Vagina (tissue), 2 donors: ENCODE measurements around the gene MTFMT. TPM values are rescaled to one million over a fixed set of nuclear protein-coding genes. Genes with fewer than 3 reads are reported as not detected.
"Not testable (repeated sequence)": the region's sequence is repeated elsewhere in the genome, so short reads cannot be mapped to it uniquely, and the experiment has no call there.

ENCODE experiments used
- DNase-seq, 2 donors: peaks; one replicate each; pipeline ENCODE4 v3.0.0-alpha.2; 2017; ENCODE audit errors: extremely low spot score in 2 of 2
- H3K27ac ChIP-seq: fragments of 200-600 bp; sonication (generic); one replicate; pipeline ENCODE4 v1.5.1; 2019
- H3K27me3 ChIP-seq: fragments of 200-600 bp; sonication (generic); one replicate; pipeline ENCODE4 v1.5.1; 2019
- H3K36me3 ChIP-seq, 2 donors: fragments of 200-600 bp; sonication (generic); one replicate each; pipeline ENCODE4 v1.5.1; 2017 to 2019
- H3K4me1 ChIP-seq: fragments of 200-600 bp; sonication (generic); one replicate; pipeline ENCODE4 v1.5.1; 2019
- H3K4me3 ChIP-seq, 2 donors: fragments of 200-600 bp; sonication (generic); 1 replicate in 1 of 2; 2 replicates in 1 of 2; pipeline ENCODE4 v1.5.1; 2016 to 2019
- H3K9me3 ChIP-seq: fragments of 200-600 bp; sonication (generic); one replicate; pipeline ENCODE4 v1.5.1; 2019
- POLR2A ChIP-seq, 2 donors: fragments of 450-650 bp; IDR thresholded peaks; one replicate each; pipeline ENCODE4 v1.6.1; 2017; ENCODE audit warnings: antibody characterized with exemption in 2 of 2, mild to moderate bottlenecking in 2 of 2, moderate library complexity in 2 of 2
- POLR2AphosphoS5 ChIP-seq, 2 donors: sonication (generic); formaldehyde crosslinking; IDR thresholded peaks; one replicate each; pipeline ENCODE4 v1.9.0; 2017; ENCODE audit warnings: antibody characterized with exemption in 2 of 2, mild to moderate bottlenecking in 2 of 2, low read depth in 1 of 2; ENCODE audit not compliant: insufficient read depth in 1 of 2
- intact Hi-C: fragments of 100-400 bp; cut with DNase I; formaldehyde crosslinking; loops from one replicate; pipeline ENCODE4 v1.15.1; 2023
- total RNA-seq: library from RNA; depleted of rRNA; stranded (reverse); fragments of >200 nt; gene quantifications from one replicate; pipeline ENCODE4 v1.2.3, GENCODE V29; 2016
- TF ChIP-seq, protein P1 (sequence below), 3 experiments: fragments of 450-650 bp in 2 of 3; fragments of 200-600 bp in 1 of 3; sonication (generic) in 1 of 3; IDR thresholded peaks; one replicate each; pipeline ENCODE4 v1.5.1; 2017 to 2019; ENCODE audit warnings: antibody characterized with exemption in 3 of 3, mild to moderate bottlenecking in 2 of 3, moderate library complexity in 2 of 3

MTFMT gene
- 18.7 TPM for total RNA-seq

DNA sequence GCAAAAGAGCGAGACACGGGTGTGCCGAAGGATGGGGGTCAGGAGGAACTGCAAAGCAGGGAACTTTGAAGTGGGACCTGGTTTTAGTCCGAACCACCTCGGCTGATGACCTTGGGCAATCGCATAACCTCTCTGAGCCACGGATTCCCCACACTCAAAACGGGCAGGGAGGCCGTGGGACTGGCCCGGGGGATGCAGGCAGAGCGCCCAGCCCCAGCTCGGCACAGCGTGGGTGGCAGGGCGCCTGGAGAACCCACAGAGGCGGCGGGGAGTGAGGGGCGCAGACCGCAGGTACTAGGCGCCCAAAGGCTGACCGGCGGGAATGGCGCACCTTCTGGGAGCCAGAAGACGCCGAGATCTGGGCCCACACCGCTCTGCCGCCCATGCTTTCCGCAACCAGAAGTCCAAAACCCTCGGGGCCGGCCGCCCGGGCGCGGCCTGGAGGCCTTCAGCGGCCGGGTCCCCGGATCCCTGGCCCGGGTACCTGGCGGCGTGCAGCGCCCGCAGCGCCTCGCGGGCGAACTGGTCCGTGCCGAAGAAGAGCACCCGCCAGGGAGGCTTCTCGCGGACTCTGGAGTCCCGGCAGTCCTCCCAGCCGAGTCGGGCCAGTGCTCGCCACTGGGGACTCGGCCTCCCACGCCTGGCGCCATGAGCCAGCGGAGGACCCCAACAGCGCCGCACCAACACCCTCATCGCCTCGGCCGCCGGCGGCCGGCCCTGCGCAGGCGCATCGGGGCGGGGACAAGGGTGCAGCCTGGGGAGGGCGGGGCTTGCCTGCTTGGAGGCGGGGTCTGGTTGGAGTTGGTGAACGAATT lies at the start of gene MTFMT:
TSS of gene MTFMT (minus strand) at position 719 of the 815 bp plus-strand sequence. CDS start at position 693, 26 bp downstream.
- no peak for DNase-seq
- Histone ChIP-seq H3K4me1 (peaks cover 23% of the 10 kb centered on the region), H3K36me3 (peaks cover 0 to 17% of the 10 kb centered on the region in 2 donors), H3K27ac (peak within 1 kb of the TSS; percentile 80), H3K4me3 (peak within 1 kb of the TSS; percentile 88 to 89), H3K27me3 (no peaks in the 10 kb centered on the region), H3K9me3 (no peaks in the 10 kb centered on the region)
- TF ChIP-seq POLR2AphosphoS5 (IDR thresholded peaks at IDR 0.05; ENCODE audit: insufficient read depth in 1 of 2, low read depth in 1 of 2) (peak in 1 of 2 donors; percentile 98), POLR2A (IDR thresholded peaks at IDR 0.05) (peak in 1 of 2 donors; percentile 96)
- TF ChIP-seq, protein P1, sequence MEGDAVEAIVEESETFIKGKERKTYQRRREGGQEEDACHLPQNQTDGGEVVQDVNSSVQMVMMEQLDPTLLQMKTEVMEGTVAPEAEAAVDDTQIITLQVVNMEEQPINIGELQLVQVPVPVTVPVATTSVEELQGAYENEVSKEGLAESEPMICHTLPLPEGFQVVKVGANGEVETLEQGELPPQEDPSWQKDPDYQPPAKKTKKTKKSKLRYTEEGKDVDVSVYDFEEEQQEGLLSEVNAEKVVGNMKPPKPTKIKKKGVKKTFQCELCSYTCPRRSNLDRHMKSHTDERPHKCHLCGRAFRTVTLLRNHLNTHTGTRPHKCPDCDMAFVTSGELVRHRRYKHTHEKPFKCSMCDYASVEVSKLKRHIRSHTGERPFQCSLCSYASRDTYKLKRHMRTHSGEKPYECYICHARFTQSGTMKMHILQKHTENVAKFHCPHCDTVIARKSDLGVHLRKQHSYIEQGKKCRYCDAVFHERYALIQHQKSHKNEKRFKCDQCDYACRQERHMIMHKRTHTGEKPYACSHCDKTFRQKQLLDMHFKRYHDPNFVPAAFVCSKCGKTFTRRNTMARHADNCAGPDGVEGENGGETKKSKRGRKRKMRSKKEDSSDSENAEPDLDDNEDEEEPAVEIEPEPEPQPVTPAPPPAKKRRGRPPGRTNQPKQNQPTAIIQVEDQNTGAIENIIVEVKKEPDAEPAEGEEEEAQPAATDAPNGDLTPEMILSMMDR (IDR thresholded peaks at IDR 0.05) = no peak
- intact Hi-C loops = no loop called here

DNA sequence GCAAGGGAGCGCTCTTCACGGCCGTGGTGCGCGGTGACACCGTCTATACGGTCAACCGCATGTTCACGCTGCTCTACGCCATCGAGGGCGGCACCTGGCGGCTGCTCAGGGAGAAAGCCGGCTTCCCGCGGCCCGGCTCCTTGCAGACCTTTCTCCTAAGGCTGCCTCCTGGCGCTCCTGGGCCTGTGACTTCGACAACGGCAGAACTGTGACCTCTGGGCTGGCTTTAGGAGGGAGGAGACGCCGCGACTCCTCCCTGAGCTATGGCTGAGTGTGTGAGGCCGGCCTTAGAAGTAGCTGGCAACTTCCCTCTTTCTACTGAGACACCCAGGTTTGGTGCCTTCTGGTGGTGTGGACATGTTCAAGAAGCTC lies 48.5 kb upstream of the MTFMT start:
- Histone ChIP-seq H3K4me1 (peaks cover 14% of the 10 kb centered on the region), H3K9me3 (no peaks in the 10 kb centered on the region), H3K27ac (no peak overlapping the region), H3K27me3 (no peaks in the 10 kb centered on the region), H3K4me3 (peak overlapping the region in 1 of 2 donors; percentile 17), H3K36me3 (no peaks in the 10 kb centered on the region)
- intact Hi-C loops = loop anchor here (5.0 kb wide), 1 partner anchor 36 kb away; no protein-coding TSS in a partner anchor
- TF ChIP-seq POLR2AphosphoS5 (IDR thresholded peaks at IDR 0.05; ENCODE audit: insufficient read depth in 1 of 2, low read depth in 1 of 2) = peak in 1 of 2 donors; percentile 42
- TF ChIP-seq, protein P1 (IDR thresholded peaks at IDR 0.05) = peak; percentile 37 to 58 (median 50)
- TF ChIP-seq POLR2A (IDR thresholded peaks at IDR 0.05) = no peak
- no peak for DNase-seq

DNA sequence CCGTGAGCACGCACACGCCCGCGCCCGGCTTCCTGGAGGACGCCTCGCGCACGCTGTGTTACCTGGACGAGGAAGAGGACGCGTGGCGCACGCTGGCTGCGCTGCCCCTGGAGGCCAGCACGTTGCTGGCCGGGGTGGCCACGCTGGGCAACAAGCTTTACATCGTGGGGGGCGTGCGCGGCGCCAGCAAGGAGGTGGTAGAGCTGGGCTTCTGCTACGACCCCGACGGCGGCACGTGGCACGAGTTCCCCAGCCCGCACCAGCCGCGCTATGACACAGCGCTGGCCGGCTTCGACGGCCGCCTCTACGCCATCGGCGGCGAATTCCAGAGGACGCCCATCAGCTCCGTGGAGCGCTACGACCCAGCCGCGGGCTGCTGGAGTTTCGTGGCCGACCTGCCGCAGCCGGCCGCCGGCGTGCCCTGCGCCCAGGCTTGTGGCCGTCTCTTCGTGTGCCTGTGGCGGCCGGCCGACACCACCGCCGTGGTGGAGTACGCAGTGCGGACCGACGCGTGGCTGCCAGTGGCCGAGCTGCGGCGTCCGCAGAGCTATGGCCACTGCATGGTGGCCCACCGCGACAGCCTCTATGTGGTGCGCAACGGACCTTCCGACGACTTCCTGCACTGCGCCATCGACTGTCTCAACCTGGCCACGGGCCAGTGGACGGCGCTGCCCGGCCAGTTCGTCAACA lies 48.0 kb upstream of the MTFMT start:
- no peak for DNase-seq
- no peak overlapping the region for H3K27ac ChIP-seq
- peak overlapping the region in 1 of 2 donors; percentile 17 for H3K4me3 ChIP-seq
- no peaks in the 10 kb centered on the region for H3K36me3 ChIP-seq
- intact Hi-C loops = loop anchor here (5.0 kb wide), 1 partner anchor 35 kb away; no protein-coding TSS in a partner anchor
- no peaks in the 10 kb centered on the region for H3K27me3 ChIP-seq
- H3K4me1 ChIP-seq = peaks cover 10% of the 10 kb centered on the region
- no peaks in the 10 kb centered on the region for H3K9me3 ChIP-seq
- TF ChIP-seq POLR2A (IDR thresholded peaks at IDR 0.05) (no peak), POLR2AphosphoS5 (IDR thresholded peaks at IDR 0.05; ENCODE audit: insufficient read depth in 1 of 2, low read depth in 1 of 2) (no peak)
- TF ChIP-seq, protein P1 (IDR thresholded peaks at IDR 0.05) = no peak

DNA sequence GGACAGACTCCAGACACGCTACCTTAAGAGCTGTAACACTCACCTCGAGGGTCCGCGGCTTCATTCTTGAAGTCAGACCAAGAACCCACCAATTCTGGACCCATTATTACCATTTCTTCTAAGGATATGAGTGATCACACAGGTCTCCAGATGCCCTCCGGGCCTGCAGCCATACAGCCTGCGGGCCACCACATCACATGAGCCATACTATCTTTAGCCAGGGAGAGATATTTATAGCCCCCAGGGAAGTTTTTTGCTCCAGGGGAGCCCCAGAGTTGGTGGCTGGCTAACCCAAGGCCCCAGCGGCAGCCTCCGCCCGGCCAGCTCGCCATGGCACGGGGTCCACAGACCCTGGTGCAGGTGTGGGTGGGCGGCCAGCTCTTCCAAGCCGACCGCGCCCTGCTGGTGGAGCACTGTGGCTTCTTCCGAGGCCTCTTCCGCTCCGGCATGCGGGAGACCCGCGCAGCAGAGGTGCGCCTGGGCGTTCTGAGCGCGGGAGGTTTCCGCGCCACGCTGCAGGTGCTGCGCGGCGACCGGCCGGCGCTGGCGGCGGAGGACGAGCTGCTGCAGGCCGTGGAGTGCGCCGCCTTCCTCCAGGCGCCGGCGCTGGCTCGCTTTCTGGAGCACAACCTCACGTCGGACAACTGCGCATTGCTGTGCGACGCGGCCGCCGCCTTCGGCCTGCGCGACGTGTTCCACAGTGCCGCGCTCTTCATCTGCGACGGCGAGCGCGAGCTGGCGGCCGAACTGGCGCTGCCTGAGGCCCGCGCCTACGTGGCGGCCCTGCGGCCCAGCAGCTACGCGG lies 47.2 kb upstream of the MTFMT start, which contains the start of gene KBTBD13:
TSS of gene KBTBD13 (plus strand) at position 261 of the 805 bp plus-strand sequence. CDS start at position 331, 70 bp downstream.
- DNase-seq = no peak
- intact Hi-C loops = loop anchor here (5.0 kb wide), 1 partner anchor 34 kb away; no protein-coding TSS in a partner anchor
- peak within 1 kb of the TSS in 1 of 2 donors; percentile 17 for H3K4me3 ChIP-seq
- H3K4me1 ChIP-seq = peaks cover 10% of the 10 kb centered on the region
- H3K36me3 ChIP-seq = no peaks in the 10 kb centered on the region
- no peak for TF ChIP-seq POLR2AphosphoS5 (IDR thresholded peaks at IDR 0.05; ENCODE audit: insufficient read depth in 1 of 2, low read depth in 1 of 2)
- TF ChIP-seq, protein P1 (IDR thresholded peaks at IDR 0.05) = no peak
- TF ChIP-seq POLR2A (IDR thresholded peaks at IDR 0.05) = no peak
- peak within 1 kb of the TSS; percentile 20 for H3K27ac ChIP-seq
- no peaks in the 10 kb centered on the region for H3K27me3 ChIP-seq
- no peaks in the 10 kb centered on the region for H3K9me3 ChIP-seq

DNA sequence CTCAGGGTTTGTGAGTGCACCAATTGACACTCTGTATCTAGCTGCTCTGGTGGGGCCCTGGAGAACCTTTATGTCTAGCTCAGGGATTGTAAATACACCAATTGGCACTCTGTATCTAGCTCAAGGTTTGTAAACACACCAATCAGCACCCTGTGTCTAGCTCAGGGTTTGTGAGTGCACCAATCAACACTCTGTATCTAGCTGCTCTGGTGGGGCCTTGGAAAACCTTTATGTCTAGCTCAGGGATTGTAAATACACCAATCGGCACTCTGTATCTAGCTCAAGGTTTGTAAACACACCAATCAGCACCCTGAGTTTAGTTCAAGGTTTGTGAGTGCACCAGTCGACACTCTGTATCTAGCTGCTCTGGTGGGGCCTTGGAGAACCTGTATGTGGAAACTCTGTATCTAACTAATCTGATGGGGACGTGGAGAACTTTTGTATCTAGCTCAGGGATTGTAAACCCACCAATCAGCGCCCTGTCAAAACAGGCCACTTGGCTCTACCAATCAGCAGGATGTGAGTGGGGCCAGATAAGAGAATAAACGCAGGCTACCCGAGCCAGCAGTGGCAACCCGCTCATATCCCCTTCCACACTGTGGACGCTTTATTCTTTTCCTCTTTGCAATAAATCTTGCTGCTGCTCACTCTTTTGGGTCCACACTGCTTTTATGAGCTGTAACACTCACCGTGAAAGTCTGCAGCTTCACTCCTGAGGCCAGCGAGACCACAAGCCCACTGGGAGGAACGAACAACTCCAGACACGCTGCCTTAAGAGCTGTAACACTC lies 46.4 kb upstream of the MTFMT start:
- intact Hi-C loops = loop anchor here (5.0 kb wide), 1 partner anchor 34 kb away; no protein-coding TSS in a partner anchor
- H3K9me3 ChIP-seq, H3K27me3 ChIP-seq, DNase-seq, H3K36me3 ChIP-seq, H3K4me3 ChIP-seq: not testable (repeated sequence)
- H3K4me1 ChIP-seq = peaks cover 17% of the 10 kb centered on the region
- peak overlapping the region; percentile 20 for H3K27ac ChIP-seq

DNA sequence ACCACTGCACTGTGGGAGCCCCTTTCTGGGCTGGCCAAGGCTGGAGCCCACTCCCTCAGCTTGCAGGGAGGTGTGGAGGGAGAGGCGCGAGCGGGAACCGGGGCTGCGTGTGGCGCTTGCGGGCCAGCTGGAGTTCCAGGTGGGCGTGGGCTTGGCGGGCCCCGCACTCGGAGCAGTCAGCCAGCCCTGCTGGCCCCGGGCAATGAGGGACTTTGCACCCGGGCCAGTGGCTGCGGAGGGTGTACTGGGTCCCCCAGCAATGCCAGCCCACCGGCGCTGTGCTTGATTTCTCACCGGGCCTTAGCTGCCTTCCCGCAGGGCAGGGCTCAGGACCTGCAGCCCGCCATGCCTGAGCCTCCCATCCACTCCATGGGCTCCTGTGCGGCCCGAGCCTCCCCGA lies 45.5 kb upstream of the MTFMT start:
- intact Hi-C loops = loop anchor here (5.0 kb wide), 1 partner anchor 33 kb away; no protein-coding TSS in a partner anchor
- not testable (repeated sequence) for H3K9me3 ChIP-seq, H3K36me3 ChIP-seq, H3K27me3 ChIP-seq, H3K4me3 ChIP-seq, DNase-seq, H3K27ac ChIP-seq
- peaks cover 26% of the 10 kb centered on the region for H3K4me1 ChIP-seq
